ENCODE results near the gene CEP192.
A peak's percentile ranks its signal among the peaks of the same experiment; 100 is the strongest.

CEP192 gene

DNA sequence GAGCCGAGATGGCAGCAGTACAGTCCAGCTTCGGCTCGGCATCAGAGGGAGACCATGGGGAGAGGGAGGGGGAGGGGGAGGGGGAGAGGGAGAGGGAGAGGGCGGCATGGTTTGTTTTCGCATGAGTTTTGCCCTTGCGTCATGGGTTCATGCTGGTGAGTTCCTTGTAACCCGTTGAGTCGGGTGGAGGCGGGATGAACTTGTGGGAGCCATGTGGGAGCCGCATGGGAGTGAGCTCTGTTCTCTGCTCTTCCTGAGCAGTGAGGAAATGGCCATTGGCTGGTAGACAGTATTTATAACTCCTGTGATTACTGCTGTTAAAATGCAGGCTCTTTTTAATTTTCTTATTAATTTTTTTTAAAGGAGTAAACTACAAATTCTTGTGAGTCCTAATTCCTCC, 108.0 kb downstream of the CEP192 start:
- DNase-seq (ENCODE audit: low read depth) = no peak

DNA sequence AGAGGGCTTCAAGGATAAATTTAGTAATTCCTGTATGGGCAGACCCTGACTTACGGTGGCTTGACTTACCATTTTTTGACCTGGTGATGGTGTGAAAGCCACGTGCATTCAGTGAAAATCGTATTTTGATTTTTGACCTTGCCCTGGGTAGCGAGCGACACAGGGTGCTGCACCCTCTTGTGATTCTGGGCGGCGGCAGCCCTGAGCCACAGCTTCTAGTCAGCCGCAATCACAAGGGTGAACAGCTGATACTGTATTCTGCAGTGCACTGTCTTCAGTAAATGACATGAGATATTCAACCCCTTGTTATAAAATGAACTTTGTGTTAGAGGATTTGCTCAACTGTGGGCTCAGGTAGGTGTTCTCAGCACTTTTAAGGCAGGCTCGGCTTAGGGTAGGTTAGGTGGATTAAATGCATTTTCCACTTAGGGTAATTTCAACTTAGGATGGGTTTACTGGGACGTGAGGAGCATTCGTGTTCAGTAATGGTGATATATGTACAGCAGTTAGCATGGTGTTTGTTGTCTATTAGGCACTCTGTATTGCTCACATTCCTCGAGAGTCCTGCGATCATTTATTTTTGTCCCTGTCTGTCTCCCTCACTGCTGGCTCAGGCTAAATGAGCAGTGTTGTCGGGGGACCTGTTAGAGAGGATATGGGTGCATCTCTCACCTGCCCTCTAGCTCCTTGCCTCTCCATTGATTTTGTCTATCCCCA, 109.9 kb downstream of the CEP192 start:
- no peak for DNase-seq (ENCODE audit: low read depth)

DNA sequence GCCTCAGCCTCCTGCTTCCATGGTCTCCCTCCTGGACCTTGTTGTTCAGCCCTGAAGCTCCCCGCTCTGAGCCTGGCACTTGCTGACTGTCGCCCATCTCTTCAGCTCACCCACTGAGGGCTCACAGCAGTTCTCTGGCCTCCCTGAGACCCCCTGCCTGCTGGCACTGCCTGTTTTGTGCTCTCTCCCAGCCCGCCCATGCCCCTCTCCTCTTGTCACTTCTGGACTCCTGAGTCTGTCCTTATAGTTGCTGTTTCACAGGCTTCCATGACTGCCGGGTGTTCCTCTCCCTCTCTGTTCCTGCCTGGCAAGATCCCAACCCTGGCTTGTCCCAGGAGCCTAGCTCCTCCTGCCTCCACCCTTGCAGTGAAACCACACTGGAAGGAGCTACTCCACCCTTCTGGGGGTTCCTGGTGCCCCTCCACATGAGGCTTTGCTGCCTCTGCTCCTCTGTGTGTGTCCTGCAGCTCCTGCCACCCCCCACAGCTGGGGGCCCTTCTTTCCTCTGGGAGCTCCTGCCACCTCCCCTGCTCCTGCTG, 110.6 kb downstream of the CEP192 start:
- no peak for DNase-seq (ENCODE audit: low read depth)

DNA sequence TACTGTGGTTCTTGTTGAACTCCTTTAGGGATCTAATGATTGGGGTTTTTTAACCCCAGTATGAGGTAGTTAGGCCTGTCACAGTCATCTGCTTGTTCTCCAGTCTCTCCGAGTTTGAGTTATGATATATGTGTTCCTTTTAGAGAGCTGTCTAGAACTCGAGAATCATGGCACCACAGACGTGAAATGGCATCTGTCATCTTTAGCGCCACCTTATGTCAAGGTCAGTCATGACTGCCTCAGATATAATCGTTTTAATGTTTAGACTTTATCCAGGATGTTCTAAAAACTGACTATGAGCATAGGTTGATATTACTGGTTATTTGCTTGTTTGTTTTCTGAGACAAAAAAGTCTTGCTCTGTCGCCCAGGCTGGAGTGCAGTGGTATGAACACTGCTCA, 112.2 kb downstream of the CEP192 start:
- no peak for DNase-seq (ENCODE audit: low read depth)

DNA sequence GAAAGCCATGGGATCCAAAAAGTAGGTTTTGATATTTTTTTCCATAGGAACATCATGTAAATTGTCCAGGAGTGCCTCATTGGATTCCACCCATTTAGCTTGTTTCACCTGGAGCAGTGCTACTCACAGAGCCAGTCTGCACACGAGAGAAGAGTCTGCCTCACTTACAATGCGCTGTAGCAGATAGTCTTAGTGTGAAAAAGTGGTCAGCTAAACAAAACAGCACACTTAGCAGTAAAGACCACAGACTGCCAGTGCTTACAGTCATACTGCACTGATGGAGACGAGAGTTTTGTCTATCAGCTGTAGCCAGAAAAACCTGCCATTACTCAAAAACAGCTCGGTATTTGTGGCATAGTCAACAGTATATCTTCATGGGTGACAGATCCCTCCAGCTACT, 113.9 kb downstream of the CEP192 start:
- DNase-seq (ENCODE audit: low read depth) = no peak

DNA sequence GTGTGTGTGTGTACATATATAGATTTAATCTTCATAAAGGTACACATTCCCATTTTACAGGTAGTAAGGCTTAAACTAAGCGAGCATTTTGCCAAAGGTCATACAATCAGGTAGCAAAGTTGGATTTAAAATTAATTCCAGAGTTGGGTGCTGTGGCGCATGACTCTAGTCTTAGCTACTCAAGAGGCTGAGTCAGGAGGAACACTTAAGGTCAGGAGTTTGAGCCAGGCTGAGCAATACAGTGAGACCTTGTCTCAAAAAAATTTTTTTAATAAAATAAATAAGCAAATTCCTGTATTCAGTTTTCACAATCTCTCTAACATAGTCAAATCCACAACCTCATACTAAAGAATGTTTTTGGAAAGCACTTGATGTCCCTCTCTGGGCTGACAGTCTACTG, 115.9 kb downstream of the CEP192 start:
- no peak for DNase-seq (ENCODE audit: low read depth)

DNA sequence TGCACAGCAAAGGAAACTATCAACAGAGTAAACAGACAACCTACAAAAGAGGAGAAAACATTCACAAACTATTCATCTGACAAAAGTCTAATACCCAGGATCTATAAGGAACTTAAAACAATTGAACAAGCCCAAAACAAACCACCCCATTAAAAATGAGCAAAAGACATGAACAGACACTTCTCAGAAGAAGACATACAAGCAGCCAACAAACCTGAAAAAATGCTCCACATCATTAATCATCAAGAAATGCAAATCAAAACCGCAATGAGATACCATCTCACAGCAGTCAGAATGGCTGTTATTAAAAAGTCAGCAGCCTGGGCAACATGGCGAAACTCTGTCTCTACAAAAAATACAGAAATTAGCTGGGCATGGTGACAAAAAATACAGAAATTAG, 117.2 kb downstream of the CEP192 start:
- DNase-seq (ENCODE audit: low read depth) = no peak

DNA sequence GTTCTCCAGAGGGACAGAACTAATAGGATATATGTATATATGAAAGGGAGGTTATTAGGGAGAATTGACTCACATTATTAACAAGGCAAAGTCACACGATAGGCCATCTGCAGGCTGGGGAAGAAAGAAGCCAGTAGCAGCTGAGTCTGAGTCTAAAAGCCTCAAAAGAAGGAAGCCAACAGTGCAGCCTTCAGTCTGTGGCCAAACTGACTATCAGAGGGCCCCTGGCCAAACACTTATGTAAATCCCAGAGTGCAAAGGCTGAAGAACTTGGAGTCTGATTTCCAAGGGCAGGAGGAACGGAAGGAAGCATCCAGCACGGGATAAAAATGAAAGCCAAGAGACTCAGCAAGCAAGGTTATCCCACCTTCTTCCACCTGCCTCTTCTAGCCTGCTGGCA, 119.4 kb downstream of the CEP192 start:
- no peak for DNase-seq (ENCODE audit: low read depth)

DNA sequence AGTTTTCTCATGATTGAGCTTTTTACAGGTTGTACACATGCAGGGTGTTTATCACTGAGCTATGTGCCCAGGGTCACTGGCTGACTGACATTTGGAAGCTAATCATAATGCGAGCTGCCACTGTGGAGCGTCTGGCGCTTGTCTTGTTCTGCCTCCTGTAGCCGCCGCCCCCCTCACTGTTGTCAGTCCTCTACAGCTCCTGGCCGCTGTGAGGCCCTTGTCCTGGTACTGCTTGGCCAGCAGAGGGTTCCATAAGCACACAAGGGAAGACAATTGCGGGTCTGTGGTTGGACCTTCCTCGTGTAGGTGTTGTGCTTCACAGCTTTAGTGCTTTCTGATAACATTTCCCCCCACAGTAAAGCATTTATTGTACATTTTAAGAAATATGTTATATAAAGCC, 121.8 kb downstream of the CEP192 start:
- peak; percentile 30 for DNase-seq (ENCODE audit: low read depth)

DNA sequence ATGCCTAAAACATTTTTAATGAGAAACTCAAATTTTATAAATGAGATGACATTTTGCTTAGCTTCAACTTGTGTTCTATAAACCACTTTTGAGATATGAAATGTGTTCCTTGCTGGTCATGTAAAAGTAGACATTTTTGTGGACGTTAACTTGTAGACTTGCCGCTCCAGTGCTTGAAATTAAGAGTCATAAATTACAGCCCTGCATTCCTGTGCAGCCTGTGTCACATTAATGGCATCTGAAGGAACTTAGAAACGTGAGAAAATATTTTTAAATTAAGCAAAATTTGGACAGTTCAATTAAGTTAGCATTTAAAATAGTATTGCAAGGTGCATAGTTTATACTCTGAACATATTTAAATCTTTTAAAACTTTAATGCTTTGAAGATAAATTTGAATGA, 129.1 kb downstream of the CEP192 start:
- no peak for DNase-seq (ENCODE audit: low read depth)

DNA sequence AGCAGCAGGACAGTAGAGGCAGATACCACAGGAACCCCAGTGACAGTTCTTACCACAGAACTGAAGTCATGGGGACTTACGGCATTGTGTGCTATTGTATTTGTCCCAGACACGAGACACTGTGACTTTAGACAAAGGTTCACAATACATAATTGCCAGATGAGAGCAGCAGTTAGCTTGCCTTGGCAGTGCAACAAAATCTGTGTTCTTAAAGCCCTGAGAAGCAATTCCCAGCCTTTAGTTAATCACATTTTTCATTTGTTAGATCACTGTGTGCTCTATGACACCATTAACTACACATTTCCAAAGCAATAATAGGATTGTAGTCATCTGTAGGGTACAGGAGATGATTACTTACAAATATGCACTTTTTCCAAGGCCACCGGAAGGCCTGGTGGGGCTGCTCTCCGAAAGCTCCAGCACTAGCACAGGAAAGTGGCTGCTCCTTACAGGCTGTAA, 129.8 kb downstream of the CEP192 start:
- DNase-seq (ENCODE audit: low read depth) = peak; percentile 18

DNA sequence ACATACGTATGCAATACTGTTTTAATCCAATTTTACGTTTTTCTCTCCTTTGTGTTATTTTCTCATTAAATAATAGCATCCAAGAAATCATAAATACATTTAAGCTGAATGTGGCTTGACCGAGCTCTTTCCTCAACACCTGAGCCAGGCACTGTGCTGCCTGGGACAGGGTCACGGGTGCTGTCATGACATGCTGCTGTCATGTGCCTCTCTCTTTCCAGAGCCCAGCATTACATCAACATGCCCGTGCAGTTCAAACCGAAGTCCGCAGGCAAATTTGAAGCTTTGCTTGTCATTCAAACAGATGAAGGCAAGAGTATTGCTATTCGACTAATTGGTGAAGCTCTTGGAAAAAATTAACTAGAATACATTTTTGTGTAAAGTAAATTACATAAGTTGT, 133.2 kb downstream of the CEP192 start:
- DNase-seq (ENCODE audit: low read depth) = no peak

DNA sequence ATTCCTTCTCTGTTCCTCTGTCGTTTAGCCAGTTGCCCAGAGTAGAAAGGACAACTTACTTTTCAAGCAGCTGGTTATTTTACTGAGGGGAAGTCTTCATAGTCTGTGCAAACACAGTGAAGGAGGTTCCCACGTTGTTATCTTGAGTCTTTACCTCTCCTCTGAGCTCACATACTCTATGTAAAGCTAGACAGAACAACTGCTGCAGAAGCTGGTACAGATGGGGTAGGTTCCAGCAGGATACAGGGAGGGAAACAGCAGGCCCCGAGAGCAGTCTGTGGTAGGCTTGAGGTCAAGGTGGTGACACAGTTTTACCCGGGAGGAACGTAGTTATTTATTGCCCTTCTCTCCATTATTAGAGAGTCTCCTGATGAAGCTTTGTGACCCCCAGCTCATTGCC, 134.0 kb downstream of the CEP192 start:
- DNase-seq (ENCODE audit: low read depth) = no peak

DNA sequence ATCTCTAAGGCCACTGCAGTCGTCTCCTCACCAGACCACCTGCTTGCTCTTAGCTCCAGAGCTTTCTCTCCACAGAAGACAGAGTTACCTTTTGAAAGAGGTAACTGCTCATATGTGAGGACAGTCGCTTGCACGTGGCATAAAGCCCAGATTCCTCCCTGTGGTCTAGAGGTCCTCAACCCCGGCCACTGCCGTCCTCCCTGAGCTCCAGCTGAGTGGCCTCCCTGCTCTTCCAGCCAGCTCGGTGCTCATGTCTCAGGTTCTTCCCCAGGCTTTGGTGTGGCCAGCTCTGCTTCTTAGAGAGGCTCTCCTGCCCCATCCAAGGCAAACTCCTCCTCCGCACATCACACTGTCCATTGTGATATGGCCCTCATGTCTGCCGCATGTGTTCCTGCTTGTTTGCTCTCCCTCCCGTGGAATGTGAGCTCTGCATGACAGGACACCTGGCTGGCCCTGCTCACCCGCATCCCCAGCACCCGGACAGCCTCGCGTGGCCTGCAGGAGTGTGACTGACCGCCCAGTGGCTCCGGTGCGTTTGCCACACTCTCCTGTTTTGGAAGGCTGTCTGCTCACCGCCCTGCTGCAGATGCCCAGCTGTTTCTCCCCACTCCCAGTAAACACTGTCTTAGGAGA, 135.9 kb downstream of the CEP192 start:
- DNase-seq (ENCODE audit: low read depth) = no peak

DNA sequence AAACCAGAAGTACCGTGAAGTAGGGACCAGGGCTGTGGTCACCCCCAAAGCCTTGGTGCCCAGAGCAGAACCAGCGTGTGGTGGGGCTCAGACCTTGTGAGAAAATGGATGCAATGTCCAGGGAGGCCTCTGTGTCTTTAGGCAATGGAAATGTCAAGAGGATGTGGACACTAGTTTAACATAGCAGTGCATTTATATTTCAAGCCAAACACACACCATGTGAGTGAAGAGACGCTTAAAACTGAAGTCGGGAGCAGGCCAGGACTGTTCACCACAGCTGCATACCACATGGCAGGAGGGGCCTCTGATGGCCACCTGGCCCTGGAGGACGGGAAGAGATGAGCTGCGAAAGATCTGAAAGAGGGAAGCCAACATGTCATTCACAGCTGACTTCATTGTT, 140.1 kb downstream of the CEP192 start:
- no peak for DNase-seq (ENCODE audit: low read depth)

DNA sequence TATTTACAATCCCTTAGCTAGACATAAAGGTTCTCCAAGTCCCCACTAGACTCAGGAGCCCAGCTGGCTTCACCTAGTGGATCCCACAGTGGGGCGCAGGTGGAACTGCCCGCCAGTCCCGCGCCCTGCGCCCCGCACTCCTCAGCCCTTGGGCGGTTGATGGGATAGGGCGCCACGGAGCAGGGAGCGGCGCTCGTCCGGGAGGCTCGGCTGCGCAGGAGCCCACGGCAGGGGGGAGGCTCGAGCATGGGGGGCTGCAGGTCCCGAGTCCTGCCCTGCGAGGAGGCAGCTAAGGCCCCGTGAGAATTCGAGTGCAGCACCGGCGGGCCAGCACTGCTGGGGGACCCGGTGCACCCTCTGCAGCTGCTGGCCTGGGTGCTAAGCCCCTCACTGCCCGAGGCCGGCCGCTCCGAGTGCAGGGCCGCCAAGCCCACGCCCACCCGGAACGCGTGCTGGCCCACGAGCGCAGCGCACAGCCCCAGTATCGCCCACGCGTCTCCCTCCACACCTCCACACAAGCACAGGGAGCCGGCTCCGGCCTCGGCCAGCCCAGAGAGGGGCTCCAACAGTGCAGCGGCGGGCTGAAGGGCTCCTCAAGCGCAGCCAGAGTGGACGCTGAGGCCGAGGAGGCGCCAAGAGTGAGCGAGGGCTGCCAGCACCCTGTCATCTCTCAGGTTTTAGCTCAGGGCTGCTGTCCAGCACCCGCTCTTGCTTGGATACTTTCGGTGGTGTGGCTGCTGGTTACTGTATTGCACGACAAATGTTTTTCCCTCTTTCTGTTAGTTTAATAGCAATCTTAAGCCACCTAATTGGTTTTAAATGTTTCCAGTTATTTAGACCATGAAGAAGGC, 143.6 kb downstream of the CEP192 start:
- no peak for DNase-seq (ENCODE audit: low read depth)

DNA sequence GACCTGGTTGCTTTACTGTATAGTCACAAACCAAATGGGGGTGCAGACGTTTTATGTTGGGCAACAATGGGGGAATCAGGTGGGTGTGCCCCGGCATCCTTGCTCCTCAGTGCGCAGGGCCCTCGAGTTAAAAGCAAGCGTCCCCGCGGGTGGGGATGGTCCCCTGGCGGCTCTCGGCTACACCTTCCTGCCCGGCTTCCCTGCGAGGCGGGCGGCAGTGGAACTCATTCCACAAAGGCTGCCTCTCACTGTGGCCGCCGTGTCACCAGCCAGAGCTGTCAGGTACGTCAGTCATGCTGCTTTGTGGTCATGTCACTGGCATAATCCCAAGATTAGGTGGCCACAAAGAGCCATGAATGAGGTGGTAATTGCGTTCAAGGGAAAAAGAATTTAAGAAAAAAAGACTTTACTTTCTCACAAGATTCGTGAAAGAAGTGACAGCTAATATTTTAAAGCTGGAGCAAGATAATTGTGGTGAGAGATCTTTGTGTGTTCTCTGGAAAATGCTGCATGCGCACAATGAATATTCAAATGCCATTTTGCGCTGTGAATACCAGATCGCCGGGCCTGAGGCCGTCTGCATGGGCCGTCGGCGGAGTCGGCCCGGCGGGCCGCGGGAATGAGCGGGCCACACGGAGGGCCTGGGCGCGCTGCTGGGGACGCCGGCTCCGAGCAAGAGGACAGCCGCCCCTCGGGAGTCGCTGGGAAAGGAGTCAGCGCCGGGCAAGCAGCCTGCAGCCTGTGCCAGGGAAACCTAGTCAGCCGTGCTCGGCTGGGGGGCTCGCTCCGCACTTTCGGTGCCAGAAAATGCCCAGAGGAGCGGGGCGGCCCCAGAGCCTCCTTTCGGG, 145.1 kb downstream of the CEP192 start:
- no peak for DNase-seq (ENCODE audit: low read depth)

DNA sequence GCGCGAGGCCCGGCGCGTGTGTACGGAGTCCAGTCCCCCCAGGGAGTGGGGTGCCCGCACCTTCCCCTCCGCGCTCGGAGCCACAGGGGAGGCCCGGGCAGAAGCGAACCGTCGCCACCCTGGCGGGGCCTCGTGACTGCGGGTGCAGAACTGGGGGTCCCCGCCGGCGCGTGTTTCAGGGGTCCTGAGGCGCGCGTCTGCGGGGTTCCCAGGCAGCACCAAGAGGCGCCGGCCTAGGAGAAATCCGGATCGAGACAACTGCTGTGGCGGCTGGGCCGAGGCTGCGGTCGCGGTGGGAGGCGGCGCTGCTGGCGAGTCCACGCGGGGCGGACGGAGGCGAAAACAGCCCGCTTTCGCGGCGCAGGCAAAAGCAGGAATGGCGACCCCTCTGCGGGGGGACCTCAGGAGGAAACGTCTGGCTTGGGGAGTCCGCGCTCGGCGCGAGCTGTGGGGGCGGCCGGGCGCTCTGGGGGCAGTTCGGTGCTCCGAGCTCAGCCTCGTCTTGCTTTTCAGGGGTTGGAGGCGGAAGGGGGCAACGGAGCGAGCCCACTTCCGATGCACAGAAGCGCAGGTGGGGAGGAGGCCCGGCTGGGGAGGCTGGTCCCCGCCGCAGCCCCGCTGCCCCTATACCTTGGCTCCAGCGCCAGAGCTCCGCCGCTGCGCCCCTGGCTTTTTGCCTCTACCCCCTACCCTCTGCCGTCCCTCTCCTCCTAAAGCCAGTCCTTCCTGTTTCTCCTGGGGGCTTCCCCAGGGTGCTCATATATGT, 145.9 kb downstream of the CEP192 start:
- DNase-seq (ENCODE audit: low read depth) = no peak

DNA sequence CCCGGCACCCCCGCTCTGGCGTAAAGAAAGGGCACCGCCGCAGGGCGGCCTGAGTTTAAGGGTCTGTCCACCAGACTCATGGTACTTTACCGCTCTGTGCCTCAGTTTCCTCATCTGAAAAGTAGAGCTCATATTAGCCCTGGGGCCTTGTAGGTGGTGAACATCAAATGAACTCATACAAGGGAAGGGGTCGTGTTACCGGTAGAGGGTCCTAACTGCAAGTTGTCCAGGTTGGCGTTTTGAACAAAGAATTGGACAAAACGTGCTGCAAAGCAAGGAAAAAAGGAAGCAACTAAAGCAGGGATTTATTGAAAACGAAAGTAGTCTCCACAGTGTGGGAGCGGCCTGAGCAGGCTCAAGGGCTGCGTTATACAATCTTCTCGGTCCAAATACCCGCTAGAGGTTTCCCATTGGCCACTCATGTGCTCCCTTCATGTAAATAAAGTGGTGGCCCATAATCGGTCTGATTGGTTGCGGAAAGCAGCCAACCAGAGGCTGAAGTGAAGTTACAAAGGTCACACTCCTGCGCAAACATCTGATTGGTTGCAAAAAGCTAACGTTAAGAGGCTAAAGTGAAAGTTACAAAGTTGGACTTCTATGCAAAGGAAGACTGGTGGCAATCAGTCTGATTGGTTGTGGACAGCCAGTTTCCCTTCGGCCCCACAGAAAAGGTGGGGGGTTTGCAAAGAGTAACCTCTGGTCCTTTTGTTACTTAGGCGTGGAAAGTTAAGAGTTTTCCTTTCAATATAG, 146.7 kb downstream of the CEP192 start:
- DNase-seq (ENCODE audit: low read depth) = no peak

DNA sequence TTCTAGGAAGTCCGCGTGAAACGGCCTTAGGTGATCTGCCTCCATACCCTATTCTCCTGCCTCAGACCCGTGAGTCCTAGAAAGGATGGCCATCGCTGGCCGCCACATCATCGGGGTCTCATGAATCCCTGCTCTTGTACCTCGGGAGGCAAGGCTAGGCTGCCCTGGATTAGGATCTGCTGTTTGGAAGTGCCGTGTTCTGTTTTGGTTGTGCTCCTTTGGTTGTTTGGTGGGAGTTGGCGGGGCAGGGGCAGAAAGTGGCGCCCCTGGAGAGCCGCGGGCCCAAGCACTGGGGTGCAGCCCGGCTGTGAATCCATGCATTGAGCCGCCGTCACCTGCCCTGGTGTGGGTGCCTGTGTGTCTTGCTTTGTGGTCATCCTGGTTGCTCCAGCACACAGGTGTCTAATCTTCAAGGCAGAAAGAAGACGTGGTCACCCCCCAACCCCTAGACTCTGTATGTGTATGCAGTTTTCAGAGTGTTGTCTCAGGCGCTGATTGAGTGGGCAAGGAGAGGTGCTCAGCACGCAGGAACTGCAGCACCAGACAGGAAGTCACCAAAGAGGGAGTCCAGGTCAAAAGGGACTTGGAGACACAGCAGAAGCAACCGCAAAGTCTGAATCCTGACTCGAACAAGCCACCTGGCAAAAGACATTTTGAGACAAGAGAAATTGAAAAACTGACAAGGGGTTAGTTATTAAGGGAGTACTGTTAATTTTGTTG, 147.4 kb downstream of the CEP192 start:
- DNase-seq (ENCODE audit: low read depth) = no peak

Data from fibroblast of the conjunctiva (primary cell).